ENCODE data around the gene WDR64. TPM values are rescaled to one million over a fixed set of nuclear protein-coding genes. Genes with fewer than 3 reads are reported as not detected.
A peak's percentile ranks its signal among the peaks of the same experiment; 100 is the strongest.

WDR64 gene
- polyA plus RNA-seq, 4 donors, result 0.25 to 0.53 (median 0.37) TPM

DNA sequence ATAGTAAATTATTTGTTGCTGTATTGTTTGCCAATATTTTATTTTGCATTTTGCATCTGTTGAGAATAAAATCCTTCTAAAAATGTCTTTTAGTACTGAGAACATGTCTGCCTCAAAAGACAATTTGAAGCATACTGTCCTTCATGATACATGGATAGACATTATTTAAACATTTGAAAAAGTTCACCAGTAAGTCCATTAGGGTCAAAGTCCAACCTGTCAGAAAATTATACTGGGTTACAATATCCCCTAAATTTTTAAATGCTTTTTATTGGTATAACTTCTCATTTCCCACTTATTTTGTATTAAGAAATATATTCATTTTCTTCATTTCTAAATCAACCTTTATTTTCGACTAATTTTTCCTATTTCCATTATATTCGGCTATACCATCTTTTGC, 21.2 kb upstream of the WDR64 start:
- no peak for DNase-seq (ENCODE audit: low read depth in 4 of 4, low spot score in 3 of 4)

DNA sequence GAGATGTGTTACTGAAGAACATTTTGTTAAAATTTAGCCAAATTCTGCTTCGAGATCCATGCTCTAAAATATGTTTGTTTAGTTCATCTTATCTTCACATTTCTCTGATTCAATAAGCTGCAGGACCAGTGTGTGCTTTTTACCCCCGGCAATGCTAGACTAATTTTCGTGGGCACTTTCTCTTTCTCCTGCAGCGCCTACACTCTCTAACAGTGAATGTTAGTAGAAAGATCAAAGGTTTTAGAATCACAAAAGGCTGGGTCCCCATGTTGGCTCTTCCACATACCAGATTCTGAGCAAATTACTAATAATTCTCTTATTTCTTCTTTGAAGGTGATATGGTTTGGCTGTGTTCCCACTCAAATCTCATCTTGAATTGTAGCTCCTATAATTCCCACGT, 20.4 kb upstream of the WDR64 start:
- DNase-seq (ENCODE audit: low read depth in 4 of 4, low spot score in 3 of 4), result no peak

DNA sequence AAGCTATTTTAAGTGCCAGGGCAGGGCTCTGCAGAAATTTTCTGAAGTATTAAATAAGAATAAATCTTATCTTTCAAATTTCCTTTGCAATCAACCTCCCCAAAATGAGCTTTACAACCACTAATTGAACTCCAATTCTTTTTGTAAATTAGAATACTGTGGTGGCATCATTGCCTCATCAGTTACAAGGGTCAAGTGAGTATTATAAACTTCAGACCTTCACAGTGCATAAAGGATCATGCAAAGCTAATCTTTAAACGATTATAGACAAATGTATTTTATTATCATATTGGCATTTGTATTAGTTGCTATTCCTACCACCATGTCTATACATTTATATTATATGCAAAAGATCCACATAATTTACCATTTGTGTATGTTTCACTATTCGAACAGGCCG, 19.1 kb upstream of the WDR64 start:
- no peak for DNase-seq (ENCODE audit: low read depth in 4 of 4, low spot score in 3 of 4)

DNA sequence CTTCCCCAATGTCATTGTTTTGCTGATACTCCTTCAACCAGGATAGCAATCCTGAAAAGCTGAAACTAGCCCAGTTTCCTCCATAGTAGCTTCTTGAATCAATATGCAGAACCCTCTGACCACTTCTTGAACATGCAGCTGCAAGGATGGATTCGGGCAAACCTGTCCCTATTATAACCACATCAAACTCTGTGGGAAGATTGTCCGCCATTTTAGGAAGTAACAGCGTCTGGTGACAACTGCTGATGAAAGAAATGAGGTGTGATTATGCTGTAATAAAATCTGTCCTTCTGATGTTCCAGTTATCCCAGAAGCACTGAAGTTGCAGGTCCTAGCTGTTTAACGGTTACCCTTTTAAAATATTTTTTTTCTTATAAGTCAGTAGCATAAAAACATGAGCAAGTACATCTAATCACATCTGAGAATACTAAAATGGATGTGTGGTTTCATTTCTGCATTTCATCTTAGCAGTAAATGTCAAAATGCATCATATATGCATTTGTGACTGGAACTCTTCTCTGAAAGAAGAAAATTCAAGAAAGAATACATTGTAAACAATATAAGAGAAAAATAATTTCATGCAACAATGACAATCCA, 16.4 kb upstream of the WDR64 start:
- no peak for DNase-seq (ENCODE audit: low read depth in 4 of 4, low spot score in 3 of 4)

DNA sequence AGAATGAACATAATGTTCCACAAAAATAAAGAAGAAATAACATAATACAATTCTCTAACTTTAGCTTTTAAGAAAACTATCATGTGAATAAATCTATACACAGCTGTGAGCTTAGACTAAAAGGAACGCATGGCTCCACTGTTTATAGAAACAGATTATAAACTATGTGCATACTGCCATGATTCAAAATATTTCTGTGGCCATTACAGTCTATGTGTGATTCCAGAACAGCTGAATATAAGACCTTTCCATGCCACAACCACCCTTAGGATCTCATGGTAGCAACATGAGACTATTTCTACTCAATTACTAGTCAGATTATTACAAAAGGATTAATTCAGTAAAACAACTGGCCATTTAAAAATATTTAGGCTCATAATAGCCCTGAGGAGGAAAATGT, 15.8 kb upstream of the WDR64 start:
- DNase-seq (ENCODE audit: low read depth in 4 of 4, low spot score in 3 of 4), result no peak

DNA sequence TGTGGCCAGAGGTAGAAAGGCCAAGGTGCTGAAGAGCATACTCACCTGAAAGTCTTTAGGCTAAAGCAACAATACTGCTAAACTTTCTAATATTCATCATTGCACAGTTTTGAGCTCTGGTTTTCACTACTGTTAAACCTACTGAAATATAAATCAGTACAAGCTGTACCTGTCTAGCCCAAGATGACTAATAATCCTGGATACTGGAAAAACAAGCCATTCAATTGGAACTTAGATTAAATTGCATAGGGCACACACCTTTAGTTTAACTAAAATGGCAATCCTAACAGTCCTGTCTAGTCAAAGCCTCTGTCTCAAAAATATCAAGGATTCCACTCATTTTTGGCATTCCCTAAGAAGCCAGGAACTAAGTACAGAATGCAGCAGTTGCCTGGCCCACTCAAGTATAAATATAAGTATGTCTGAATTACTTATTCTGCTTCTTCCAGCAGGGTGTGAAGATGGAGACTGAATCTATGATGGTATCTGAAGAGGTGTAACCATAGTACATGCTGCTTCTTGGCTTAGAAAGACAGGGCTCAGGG, 15.0 kb upstream of the WDR64 start:
- no peak for DNase-seq (ENCODE audit: low read depth in 4 of 4, low spot score in 3 of 4)

DNA sequence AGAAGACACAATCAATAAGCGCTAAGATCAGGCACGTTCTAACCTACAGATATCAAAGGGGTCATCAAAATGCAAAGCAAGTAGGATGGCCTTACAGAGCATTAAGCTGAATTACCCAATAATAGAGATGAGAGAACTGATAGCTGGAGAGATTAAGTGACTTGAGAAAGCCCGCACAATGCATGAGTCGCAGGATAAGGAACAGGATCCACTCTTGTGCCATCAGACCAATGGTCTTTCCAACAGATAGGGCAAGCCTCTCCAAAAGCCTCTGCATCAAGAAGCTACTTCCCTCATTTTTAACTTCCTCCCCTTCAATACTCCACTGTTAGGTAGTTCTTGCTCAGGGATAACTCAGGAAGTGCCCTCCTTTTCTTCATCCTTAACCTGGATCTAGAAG, 14.5 kb upstream of the WDR64 start:
- DNase-seq (ENCODE audit: low read depth in 4 of 4, low spot score in 3 of 4), result no peak

DNA sequence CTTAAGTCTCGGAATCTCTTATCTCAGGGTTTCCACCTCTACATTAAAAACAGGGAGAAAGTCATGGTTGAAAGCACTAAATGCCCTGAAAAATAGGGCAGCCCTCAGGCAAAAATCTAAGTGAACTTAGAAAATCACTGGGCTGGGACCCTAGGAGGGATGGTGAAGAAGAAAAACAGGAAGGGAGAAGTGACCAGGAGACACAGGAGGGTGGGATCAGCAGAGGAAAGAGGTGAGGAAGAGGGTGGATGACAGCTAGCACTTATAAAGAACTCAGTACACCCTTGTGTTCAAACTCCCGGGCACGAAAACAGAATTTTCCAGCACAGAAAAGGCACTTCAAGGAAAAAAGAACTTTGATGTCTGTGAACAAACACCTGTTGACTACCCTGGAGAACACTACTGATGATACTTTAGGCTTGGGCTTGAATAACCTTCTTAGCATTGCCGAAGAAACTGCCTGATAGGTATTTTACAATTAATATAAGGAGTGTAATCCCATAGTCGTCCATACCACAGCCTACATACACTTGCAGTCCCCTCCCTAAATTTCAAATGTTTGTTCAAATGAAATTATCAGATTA, 13.9 kb upstream of the WDR64 start:
- DNase-seq (ENCODE audit: low read depth in 4 of 4, low spot score in 3 of 4), result no peak

DNA sequence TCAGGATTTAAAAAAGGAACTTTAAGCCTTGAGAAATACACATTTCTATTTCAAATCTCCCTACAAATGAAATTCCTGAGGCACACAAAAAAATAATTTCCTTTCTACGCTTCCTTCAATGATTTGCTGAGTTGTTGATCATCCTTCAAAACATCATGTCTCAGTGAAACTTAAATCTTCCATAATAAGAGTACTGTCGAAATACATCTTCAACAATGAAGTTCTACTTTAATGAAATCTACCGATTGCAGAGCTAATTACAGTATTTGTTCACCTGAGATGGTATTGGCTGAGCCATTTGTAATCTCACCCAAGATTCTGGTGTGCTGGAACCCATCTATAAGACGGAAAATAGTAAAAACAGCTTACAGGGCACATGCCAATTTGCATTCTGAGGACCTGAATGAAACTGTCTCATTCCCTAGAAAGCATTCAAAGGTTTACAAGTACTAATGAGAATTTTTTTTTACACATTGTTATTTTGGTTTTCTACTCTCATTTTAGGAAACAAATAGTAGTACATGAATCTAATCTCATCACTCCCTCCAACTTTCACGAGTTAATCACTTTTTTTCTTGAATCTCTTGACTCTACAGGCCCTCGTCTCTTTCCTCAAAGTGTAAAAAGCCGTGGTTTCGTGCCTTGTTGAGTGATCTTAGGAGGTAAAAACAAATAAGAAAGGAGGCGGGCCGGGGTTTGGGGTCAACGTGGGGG, 13.0 kb upstream of the WDR64 start:
- no peak for DNase-seq (ENCODE audit: low read depth in 4 of 4, low spot score in 3 of 4)

DNA sequence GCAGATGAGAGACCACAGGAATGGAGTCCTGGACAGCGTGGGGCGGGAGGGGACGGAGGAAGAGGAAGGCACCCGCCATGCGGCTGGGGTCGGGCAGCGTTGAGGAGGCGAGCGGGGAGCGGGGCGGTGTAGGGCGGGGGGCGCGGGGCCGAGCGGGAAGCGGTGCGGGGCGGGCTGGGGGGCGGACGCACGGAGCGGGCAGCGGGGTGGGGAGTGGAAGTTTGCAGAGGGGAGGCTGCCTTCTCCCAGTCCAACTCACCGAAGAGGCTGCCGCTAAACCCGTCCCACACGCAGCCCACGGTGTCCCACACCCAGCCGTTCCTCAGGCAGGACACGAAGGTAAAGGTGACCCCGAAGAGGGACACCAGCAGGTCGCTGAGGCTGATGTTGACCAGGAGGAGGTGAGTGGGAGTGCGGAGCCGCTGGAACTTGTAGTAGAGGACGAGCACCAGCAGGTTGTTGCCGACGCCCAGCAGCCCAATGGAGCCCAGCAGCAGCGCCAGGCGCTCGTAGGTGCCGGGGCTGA, 12.4 kb upstream of the WDR64 start:
- peak in 1 of 4 donors; percentile 16 for DNase-seq (ENCODE audit: low read depth in 4 of 4, low spot score in 3 of 4)

DNA sequence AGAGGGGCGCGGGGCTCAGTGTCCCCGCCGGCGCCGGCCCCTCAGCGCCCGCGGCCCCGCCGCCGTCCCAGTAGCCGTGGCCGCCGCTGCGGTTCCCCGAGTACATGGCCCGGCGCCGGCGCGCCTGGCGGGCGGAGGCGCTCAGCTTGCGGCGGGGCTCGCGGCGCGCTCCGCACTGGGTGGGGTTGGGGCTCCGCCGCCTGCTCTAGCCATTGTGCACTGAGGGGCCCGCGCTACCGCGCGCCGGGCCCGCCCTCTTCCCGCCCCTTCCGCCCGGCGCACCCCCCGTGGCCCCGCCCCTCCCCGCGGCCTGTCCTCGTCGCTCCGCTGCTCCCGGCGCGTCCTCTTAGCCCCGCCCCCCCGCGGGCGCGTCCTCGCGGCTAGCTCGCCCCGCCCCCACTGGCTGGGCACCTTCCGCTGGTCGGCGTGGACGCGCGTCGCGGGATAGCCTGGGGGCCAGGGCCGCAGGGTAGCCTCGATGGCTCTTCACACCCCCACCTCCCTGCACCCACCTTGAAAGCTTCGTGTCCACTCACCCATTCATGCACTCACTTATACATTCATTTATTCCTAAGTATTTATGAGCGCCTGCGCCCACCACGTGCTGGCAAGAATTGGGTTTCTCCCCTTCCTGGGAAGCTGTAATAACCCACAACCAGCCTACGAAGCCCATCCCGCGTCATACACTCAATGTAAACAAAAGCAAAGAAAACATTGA, 11.8 kb upstream of the WDR64 start, which contains the start of the genes CHML and OPN3:
TSS of gene CHML (minus strand) at position 221 of the 718 bp plus-strand sequence. CDS start 4,603 bp downstream, outside the sequence.
TSS of gene OPN3 (minus strand) at position 221 of the 718 bp plus-strand sequence. CDS start at position 106, 115 bp downstream.
- peak; percentile 82 to 85 (median 84) for DNase-seq (ENCODE audit: low read depth in 4 of 4, low spot score in 3 of 4)

DNA sequence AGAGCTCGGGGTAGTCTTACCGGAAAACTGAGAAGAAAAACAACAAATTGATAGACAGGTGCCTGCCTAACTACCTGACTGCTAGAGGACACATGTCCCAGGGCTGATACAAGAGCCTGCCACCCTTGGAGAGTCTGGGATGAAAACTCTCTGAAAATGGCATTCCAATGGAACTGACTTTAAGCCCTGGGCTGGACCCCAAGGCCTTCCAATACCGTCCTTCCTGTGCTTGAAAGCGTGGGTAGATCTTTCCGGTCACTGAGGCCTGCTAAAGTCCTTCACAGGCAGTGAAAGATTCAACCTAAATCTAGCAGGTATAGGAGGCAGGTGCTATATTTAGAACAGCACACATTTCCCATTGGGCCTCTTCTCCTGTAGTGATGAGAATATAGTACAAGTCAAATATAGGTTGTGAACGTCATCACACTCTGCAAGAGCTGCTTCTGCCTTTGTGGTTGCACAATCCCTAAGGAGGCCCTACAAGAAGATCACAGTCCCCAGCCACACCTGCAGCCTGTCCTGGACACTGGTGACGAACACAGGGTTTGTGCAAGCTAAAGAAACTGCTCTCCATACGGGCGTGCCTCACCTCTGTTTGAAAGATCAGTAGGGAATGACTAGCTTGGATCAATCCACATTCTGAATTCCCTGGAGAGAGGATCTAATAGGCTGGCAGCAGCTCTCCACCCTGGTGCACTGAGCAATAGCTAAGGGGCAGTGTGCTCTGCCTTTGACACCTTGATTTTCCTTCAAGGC, 11.0 kb upstream of the WDR64 start:
- DNase-seq (ENCODE audit: low read depth in 4 of 4, low spot score in 3 of 4), result no peak

DNA sequence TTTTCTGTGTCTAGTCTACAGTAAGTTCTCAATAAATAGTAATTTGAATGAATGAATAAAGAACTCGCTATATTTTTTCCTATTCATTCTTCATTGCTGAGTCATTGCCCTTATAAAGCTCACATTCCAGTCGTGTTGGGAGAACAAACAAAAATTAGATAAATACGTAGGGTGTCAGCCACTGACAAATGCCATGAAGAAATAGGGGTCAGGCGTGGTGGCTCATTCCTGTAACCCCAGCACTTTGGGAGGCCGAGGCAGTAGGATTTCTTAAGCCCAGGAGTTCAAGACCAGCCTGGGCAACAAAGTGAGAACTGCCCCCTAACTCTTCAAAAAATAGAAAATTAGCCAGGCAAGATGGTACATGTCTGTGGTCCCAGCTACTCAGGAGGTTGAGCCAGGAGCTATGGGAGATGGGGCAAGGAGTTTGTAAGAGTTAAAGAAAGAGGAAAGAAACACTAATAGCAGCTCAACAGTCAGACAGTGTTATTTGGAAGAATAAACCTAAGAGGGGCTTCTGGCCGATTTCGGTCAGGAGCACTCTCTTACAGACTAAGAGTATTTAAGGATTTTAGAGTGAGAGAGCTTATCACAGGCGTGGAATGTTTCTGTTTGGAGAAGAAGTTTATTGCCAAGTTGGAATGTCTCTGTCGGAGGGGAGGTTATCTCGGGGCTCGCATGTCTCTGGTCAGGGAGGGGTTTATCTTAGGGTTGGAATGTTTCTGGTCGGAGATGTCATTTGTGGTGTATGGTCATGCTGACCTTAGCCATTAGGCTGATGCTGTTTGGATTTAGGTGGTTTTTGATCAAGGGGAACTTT, 10.1 kb upstream of the WDR64 start:
- no peak for DNase-seq (ENCODE audit: low read depth in 4 of 4, low spot score in 3 of 4)

DNA sequence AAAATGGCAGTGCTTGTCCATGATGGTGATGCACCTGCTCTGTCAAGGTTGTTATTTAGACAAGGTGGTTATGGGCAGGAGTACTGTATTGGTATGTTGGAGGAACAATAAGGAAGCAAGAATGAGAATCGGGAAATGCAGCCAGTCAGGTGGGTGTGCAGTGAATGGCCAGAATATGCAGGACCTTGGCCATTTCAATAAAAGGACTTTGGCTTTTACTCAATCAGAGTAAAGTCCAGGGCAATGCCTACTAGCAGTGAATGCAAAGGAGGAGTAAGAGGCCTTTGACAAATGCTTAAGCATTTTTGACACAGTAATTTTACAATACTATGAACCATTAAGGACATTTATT, 9.5 kb upstream of the WDR64 start:
- no peak for DNase-seq (ENCODE audit: low read depth in 4 of 4, low spot score in 3 of 4)

DNA sequence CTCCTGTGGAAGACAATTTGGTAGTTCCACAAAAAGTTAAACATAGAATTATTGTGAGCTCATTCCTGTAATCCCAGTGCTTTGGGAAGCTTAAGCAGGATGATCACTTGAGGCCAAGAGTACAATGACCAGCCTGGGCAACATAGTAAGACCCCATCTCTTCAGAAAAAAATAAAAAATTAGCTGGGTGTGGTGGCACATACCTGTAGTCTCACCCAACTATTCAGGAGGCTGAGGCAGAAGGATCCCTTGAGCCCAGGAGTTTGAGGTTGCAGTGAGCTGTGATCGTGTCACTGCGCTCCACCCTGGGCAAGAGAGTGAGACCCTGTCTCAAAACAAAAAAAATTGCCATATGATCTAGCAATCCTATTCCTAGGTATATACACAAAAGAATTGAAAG, 7.8 kb upstream of the WDR64 start:
- DNase-seq (ENCODE audit: low read depth in 4 of 4, low spot score in 3 of 4), result no peak

DNA sequence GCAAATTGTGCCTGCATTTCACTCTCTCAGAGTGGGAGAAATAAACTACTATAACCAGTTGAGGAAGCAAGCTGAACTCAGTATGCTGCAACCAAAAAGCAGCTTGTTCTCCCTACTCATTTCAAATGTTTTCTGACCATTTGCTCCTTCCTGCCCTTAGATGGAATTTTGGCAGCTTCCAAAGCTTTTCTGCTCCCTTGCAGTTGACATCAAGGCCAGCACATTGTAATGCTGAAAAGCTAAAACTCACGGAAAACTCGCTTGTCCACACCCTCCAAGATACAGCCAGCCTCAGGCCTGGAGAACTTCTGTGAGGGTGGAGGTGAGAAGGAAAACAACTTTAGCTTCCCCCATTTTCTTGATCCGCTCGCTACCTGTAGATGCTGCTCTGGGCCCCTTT, 6.9 kb upstream of the WDR64 start:
- no peak for DNase-seq (ENCODE audit: low read depth in 4 of 4, low spot score in 3 of 4)

DNA sequence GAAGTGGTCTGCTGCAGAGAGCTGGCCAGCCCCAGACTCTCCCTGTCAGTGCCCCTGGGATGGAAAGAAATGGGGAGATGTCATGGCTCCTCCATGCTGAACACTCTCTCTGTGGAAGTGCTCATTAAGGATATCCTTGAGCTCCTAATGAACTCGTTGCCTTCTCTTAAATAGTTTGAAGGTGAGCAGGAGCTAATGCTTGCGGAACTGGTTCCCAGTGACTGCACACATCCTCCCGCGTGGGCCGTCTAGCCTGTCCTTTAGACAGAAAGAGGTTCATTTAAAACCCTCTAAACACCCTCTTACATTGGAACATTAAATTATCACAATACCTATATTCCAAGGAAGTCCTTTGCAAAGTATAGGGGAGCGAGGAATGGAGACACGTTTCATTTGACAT, 5.9 kb upstream of the WDR64 start:
- DNase-seq (ENCODE audit: low read depth in 4 of 4, low spot score in 3 of 4), result no peak

DNA sequence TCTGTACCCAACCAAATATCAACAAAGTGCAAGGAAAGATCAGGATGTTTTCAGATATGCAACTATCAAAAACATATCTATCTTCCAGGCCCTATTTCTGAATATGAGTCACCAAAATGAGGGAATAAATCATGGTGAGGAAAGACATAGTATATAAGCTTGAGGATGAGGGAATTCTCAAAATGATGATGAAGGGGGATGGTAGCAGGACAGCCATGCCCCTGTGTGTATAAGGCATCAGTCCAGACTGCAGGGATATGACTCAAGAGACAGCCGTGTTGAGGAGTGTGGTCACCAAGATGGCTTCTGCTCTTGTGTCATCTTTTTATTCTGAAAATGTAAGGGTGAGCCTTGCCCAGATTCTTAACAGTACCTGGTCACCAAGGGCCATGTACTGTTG, 4.4 kb upstream of the WDR64 start:
- no peak for DNase-seq (ENCODE audit: low read depth in 4 of 4, low spot score in 3 of 4)

DNA sequence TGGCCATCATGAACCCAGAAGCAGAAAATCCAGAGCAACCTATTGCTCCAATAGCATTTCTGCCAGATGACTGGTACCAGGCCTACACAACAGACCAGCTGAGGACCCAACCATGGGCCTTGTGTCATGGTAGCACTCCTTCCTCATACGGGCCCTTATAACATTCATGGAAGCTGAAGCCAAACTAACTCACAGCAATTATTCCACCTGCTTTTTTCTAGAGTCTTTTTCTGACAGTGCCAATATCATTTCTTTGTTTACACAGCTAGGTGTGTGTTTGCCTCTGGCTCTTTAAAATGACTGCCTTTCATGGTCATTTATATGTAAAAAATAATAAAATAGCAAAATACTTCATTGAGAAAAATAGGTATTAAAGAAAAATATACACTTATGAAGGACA, 3.9 kb upstream of the WDR64 start:
- no peak for DNase-seq (ENCODE audit: low read depth in 4 of 4, low spot score in 3 of 4)
